SHP77 treated with DMSO at 0.1 percent for 48 hours (cell line): ENCODE results near the gene AGXT.

ENCODE experiments used
- DNase-seq: peaks from one replicate; lab custom pipeline; 2025; lab: John Stamatoyannopoulos, UW

Gene AGXT

DNA sequence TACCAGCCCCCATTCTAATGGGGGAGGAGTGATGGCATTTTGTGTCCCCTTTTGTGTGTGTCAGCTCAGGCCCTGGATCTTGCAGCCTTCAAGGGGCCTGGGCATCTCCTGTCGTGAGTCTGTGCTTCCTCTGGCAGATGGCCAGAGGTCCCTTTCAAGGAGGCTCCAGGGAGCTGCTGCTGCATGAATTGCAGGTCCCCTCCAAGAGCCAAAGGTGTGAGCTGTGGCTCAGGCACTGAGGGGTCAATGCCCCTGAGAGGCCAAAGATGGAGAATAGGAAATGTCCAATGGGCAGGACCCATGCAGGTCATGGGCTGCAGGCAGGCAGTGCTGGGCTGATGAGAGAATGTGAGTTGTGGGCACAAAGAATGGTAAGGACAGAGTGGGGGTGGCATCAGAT, 16.9 kb downstream of the AGXT start:
- DNase-seq: no peak

DNA sequence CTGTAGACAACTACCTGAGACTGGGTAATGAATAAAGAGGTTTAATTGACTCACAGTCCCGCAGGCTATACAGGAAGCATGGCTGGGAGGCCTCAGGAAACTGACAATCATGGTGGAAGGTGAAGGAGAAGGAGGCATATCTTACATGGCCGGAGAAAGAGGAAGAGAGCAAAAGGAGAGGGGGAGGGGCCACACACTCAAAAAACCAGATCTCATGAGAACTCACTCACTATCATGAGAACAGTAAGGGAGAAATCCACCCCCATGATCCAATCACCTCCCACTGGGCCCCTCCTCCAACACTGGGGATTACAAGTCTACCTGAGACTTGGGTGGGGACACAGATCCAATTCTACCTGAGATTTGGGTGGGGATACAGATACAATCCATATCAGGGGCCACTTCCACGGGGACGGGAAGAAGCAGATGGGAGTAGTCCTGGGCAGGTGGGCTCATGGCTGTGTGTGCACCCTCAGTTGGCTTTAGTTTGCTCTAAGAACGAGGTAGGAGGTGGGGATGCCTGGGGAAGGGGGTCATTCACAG, 17.5 kb downstream of the AGXT start:
- DNase-seq: no peak

DNA sequence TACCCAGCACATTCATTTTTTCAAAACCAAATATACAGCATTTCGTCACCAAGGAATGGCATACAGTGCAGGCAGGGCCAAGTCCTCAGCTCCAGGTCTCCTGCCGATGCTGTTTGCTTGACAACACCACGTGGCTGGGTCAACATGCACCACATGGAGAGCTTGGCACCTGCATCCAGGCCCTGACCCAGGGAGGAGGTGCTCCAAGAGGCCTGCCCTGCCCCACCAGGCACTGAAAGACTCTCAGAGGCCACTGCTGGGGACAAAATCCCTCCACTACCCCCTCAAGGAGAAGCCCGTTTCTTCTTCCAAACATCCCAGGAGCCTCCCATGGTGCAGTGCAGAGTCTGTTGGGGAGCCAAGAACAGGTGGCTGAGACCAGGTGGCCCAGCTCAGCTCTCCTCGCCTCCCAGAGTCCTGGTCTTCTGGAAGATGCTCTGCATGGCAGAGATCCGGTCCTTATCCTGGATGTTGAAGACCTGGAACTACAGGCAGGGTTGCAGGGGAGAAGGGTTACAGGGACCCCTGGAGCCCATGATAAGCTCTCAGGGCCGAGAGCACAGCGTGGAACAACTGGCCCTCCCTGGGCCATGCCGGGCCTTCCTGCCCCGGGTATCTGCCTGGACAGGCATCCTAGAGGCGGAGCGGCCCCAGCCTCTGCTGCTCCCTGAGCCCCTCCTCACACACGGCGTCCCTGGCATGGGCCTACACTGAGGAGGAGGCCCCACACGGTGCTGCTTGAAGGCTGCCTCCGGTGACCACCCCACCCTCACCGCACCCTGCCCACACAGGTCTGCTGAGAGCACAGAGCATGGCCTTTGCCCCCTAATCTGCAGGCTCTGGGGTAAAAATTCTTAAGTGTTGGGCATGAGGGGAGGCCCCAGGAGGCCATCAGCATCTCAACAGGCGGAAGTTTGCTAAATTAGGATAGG, 18.3 kb downstream of the AGXT start:
- DNase-seq: no peak

DNA sequence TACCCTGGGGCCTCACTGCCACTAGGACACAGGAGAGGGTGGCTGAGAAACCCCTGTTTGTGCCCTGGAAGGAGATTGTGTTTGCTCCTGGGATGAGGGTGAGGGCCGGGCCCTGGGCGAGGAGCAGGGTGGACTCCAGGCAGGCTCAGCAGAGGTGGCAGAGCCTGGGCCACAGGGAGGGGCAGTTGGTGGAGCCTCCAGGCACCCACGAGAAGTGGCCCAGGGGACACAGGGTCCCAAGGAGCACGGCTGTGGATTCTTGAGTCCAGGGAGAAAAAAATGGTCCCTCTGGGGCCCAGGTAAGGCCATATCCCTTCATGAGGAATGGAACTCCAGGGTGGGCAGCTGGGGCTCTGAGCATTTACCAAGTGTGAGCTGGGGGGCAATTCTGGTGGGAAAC, 19.0 kb downstream of the AGXT start:
- DNase-seq: no peak

DNA sequence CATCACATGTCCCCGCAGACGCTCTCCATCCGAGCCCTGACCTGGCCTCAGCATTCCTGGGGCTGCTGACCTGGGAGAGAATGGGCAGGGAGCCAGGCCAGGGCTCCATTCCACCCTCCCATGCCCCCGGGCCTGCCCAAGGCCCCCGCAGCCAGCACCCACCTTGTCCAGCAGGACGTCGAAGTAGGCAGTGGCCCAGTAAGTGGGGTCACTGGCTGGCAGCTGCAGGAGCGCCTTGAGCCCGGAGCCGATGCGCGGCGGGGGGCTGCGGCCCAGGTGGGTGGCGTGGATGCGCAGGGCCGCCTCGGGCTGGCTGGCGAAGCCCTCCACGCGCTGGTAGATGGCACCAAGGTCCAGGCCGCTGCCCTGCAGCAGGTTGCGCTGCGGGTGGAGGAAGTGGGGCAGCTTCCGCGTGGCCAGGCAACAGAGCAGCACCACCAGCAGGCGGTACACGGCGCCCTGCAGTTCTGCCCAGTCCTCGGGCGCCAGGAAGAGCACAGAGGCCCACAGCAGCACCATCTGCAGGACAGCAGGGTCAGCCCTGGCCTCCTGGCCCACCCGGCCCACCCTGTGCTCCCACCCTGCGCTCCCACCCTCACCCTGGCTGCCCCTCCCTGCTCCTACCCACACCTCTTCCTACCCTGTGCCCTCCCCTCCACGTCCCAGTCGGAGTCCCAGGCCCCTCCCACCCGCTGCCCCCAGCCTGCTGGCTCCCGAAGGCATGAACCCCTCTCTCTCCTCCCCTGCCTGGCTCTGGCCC, 19.7 kb downstream of the AGXT start:
- DNase-seq: no peak

DNA sequence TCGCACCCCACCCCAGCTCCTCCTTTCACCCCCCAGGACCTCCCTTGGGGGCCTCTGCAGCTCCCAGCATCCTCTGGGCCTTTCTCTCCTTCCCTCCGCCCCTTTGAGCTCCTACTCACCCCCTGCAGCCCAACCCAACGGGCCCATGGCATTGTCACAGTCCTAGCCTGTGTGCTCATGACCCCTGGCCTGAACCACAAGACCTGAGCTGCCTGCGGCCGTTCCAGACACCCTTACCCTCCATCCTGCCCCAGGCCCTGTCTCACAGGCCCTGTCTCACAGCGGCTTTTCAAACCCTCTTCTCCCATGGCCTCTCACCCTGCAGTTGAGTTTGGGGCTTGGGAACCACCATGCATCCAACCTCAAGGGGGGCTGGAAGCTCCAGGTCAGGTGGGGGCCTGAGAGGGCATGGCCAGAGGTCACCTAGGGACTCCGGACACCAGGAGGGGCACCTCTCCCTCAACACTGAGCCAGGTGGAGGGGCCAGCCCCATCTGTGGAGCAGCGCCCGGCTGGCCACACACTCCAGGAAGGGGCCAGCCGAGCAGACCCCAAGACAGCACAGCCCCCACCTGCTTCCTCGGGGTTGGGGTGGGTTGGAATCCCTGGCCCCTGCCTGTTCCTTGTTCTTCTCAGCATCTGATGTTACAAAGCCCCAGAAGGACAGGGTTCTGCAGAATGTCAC, 20.4 kb downstream of the AGXT start:
- no peak for DNase-seq

DNA sequence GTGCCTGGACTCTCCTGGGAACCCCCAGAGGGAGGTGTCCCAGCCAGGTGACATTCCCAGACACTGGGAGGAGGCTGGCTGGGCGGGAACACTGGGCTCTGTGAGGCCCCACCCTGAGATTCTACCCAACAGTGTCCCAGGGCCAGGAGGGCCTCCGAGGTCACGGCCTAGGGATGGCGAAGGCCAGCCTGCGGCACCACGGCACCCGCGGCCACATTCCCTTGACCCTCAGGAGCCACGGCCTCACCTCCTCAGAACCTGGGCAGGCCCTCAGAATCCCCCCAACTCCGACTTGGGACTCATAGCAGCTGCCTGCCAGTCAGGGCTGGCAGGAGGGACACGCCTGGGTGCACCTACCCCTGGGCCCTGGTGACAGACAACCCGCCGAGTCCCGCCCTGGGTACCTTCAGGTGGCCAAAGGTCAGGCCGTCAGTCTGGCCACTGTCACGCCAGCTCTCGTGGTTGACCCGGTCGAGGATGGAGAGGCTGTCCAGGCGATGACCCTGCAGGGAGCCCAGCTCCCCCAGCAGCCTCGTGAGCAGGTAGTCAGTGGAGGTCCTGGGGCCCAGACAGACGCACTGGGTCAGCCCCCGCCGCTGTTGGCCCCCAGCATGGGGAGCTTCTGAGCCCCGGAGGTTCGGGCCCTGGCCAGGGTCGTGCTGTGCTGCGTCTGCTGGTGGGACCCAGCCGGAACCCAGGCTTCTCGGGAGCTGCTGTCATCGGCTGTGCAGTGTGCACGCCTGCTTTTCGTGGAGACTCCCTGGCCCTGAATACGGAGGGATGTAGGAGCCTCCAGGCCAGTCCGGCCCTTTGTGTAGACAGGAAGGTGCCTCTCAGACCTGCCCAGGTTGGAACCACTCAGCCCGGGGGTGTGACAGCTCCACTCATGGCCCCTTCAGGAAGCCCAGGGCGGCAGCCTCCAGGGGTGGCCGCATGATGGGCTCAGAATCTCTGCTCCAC, 21.3 kb downstream of the AGXT start:
- no peak for DNase-seq

DNA sequence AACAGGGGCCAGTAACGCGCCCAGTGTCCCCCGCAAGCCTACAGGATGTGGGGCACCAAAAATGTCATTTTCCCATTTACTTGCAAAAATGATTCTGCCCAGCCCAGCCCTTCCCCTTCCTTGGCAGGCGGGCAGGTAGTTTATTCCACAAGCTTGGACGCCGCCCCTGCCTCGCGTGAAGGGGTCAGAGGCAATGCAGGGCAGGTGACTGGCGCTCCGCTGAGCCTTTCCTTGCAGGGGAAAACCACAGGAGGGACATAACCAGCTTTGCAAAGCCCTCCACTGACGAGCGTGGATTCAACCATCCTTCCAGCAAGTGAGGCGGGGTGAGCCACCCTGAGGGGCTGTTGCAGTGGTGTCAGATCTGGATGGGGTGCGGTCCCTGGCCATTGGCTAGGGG, 22.1 kb downstream of the AGXT start:
- no peak for DNase-seq

DNA sequence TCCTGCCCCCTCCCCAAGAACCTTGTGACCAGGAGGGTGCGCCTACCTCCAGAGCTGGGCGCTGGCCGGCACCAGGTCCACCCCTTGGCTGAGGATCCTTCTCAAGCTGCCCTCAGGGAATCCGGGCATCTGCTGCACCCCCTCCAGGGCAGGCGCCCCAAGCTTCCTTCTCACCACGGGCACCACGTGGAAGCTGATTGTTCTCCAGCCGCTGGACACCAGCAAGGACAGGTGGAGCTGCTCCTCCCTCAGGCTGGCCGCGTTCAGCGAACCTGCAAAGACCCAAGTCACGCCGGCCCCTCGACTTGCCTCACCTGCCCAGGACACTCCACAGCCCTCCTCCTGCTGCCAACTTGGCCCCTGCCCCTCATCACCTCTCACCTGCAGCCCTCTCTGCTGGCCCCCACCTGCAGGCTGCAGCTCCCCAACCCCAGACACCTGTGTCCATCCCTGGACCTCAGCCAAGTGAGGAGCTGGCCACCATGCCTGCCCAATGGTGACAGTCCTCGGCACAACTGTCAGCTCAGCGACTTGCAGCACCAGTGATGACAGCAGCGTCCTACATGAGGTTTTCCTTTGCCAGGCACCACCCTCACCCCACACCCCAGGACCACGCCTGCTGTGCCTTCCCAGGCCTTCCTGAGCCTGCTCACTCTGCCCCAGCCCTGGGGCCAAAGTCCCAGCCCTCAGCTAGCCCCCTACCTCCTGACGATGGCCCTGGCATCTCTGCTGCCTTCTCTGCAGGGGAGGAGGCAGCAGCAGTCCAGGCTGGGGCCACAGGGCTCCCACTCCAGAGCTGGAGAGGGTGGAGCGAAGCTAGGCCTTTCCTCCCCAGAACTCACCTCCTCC, 23.1 kb downstream of the AGXT start:
- no peak for DNase-seq

DNA sequence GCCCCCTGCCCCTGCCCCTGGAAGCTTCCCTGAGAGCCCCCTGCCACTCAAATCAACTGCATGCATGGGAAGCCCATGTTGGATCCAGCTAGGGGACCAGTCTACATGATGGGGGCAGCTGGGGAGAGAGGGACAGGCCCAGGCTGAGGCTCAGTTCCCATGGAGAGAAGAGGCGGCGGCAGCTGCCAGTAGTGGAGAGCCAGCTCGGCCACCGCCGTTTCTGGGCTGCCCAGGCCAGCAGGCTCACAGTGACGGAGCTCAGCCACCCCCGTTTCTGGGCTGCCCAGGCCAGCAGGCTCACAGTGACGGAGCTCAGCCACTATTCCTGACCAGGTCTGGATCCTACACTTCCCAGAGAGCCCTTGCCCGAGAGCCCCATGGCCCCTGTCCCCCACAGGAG, 23.7 kb downstream of the AGXT start:
- no peak for DNase-seq

DNA sequence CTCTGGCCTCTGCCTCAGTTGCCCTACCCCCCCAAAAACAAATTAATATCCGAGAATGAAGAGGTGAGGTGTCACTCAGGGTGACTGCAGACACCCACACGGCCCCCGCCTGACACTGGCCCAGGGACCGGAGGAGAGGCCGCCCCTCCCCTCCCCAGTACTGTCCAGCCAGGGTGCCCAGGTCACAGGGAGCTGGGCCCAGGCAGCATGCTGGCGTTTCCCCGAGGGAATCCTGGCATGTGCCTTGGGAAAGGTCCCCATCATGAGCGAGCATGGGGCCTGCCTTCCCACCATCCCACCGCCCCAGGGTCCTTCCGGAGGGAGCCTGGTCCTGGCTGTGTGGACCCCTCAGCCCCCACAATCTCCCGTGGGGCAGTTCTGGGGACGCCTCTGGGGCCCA, 24.3 kb downstream of the AGXT start:
- DNase-seq: no peak

DNA sequence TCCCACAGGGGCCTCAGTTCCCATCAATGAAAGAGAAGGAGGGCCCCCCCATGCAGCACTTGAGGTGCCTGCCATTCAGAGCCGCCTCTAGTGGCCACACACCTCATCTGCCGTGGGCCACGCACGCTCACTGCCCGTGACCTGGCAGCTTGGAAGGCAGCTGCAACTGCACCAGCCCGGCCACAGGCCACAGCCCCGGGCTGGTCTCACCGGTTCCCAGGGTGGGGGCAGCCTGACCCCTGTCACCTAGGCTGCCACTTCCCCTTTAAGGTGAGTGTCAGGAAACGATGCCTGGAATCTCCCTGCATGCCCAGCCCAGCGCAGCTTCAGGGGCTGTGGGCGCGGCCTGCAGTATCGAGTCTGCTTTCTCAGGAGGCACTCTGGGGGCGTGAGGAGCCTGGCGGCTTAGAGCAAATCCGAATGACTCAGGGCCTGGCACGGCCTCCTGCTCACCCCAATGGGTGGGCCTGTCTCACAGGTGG, 24.8 kb downstream of the AGXT start:
- DNase-seq: no peak

DNA sequence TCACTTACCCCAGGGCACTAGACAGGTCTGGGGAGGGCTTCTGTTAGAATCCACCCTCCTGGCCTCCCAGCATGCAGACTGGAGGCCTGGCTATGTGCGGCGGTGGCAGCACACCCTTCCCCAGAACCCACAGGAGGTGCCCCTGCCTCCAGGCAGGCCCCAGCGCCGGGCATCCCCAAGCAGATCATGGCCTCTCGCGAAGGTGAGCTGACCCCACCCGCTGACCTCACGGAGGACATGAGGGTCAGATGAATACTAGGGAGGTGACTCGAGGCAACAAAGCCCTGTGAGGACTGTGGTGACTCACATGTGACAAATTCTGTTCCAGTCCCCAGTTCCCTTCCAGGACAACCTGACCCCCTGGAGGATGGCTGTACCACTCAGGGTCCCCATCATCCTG, 25.4 kb downstream of the AGXT start:
- no peak for DNase-seq

DNA sequence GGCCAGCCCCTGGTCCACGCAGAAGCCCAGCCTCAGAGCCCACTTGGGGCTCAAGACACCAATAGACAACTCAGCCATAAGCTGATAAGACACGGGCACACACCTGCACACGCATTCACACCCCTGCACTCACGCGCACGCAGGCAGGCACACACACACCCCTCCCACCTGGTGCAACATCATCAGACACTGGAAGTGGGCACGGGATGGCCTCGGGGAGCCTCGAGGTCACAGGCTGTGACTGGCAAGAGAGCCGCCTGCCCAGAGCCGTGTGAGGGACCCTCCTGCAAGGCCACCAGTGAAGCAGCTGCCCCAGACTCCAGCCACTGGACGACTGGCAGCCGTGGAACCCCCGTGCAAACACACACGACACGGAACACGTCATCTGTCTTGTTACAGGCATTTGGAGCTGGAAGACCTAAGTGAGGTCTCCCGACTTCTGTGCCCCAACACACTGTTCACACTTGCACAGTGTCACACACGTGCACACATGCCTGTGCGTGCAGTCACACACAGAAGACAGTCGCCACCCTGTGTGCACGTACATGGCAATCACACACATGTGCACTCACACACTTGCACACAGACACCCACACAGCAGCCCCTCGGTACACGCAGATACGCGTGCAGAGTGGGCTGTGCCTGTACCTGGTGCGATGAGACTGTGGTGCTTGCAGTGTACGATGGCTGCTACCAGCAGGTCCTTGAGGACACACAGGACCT, 26.4 kb downstream of the AGXT start:
- no peak for DNase-seq

DNA sequence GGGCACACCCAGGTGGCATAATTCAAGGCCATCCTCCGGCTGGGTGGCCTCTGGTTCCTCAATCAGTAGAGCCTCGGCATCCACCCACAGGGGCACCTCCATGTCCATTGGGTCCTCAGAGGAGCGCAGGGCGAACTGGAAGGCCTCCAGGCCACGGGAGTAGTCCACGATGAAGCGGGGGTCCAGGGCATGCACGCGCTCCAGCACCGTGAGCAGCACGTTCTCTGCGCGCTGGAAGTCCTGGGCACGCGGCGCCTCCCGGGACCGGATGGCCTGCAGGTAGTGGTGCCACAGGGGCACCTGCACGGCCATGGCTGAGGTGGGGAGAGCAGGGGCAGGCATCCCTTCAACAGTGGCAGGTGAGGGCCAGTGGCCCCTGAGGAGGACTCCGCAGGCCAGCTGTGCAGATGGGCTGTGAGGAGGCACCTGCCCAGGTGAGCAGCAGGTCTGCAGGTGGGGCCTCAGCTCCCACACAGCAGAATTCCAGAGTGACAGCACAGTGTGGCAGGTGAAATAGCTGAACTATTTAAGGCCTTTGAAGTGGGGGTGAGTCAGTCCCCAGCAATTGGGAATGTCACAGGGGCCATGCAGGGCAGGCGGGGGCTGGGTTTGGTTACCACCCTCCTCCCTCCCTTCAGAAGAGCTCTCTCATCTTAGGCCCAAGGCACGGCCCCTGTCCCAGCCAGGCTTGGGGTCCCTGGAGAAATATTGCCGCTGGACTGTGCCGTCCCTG, 27.2 kb downstream of the AGXT start, which contains the start of gene MAB21L4:
Gene MAB21L4 (minus strand): TSS at position 501 of the 733 bp plus-strand sequence. CDS start 159 bp downstream, at position 342.
- DNase-seq: no peak

DNA sequence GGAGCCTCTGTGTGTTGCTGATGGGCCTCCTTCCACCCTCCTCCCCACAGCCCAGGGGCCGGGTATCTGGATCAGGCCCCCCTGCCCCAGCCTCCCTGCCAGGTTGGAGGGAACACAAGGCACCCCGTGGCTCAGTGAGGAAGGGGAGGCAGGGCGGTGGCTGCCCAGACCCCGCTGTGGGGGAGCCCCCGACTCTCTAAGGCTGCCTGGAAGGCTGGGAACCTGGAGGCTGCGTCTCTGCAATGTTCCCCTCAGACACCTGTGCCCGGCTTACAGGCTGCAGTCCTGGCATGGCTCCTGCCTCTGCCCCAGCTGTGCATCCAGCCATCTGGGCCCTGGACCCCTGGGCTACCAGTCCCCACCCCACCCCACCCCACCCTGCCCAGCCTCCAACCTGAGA, 27.8 kb downstream of the AGXT start:
- no peak for DNase-seq

DNA sequence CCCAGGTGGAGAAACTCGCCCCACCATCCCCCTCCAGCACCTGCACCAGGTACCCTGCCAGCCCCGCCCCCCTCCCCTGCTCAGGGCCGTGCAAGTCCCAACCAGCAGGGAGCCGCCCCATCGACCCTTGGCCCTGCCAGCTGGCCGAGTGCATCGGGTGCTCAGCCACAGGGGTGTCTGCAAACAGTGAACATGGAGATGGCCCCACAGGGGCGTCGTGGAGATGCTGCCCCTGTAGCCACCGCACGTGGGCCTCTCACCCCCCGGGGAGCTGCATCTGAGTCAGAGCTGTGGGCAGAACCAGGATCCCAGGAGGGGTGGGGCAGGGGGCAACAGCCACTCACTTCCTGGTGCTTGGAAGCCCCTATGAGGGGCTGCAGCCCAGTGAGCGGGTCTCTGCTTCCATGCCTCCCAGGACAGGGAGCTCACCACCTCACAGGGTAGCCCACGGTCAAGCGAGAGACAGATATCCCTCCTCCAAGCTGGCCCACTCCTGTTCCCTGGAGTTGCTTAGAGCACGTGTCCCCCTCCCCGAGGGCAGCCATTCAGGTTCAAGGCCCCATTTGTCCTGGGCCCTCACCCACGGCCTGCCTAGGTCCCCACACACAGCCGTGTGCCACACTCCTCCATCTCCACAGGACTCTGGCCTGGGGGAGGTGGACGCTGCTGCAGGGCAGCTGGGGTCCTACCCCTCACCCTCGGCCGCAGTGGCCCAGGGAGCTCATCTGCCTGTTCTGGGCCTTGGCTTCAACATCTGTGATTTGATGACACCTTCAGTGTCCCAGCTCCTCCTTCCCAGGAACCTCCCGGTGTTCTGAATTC, 28.5 kb downstream of the AGXT start:
- DNase-seq: no peak
